22Rv1 (cell line): Measurements from ENCODE around the gene GCSAML.
"Not testable (repeated sequence)": the region's sequence is repeated elsewhere in the genome, so short reads cannot be mapped to it uniquely, and the experiment has no call there.

Experiments used
- CTCF ChIP-seq: fragments of 450-650 bp; IDR thresholded peaks from 2 replicates; pipeline ENCODE4 v1.5.1; 2017; ENCODE audit warnings: mild to moderate bottlenecking
- ZFX ChIP-seq: fragments of 450-650 bp; IDR thresholded peaks from 2 replicates; pipeline ENCODE4 v1.6.1; 2017; ENCODE audit warnings: antibody characterized with exemption, borderline replicate concordance

- not testable (repeated sequence) for TF ChIP-seq CTCF, ZFX
Observed at GRCh38 chr1:247521886-247522285, 27.0 kb upstream of the GCSAML start.
